ENCODE results near the gene SRSF12. TPM values are rescaled to one million over a fixed set of nuclear protein-coding genes. Genes with fewer than 3 reads are reported as not detected.
"Not testable (repeated sequence)": the region's sequence is repeated elsewhere in the genome, so short reads cannot be mapped to it uniquely, and the experiment has no call there.

Gene SRSF12
- polyA plus RNA-seq, 4 donors = 0.15 to 1.3 TPM; not detected in 2

GRCh38 chr6:89071036-89071435, 46.8 kb downstream of the SRSF12 start:
- no peaks in the 10 kb centered on the region for H3K9me3 ChIP-seq (ENCODE audit: control insufficient read depth in 2 of 2, insufficient read depth in 1 of 2, low read depth in 1 of 2, low read length in 1 of 2)
- no peaks in the 10 kb centered on the region for H3K27me3 ChIP-seq (ENCODE audit: control insufficient read depth in 3 of 3, insufficient read depth in 3 of 3, low read length in 3 of 3)
- H3K27ac ChIP-seq (ENCODE audit: low read depth in 1 of 3, low read length in 2 of 3) = no peak overlapping the region
- no peaks in the 10 kb centered on the region for H3K4me1 ChIP-seq (ENCODE audit: control insufficient read depth in 3 of 3, insufficient read depth in 2 of 3, low read depth in 1 of 3, low read length in 2 of 3)
- no peaks in the 10 kb centered on the region for H3K36me3 ChIP-seq (ENCODE audit: control insufficient read depth in 3 of 3, insufficient read depth in 2 of 3, low read depth in 1 of 3, low read length in 3 of 3)
- no peak overlapping the region for H3K4me3 ChIP-seq (ENCODE audit: low read depth in 1 of 3, low read length in 3 of 3)
- DNase-seq (peak; percentile 48 to 67), FAIRE-seq (no peak)

GRCh38 chr6:89069536-89070163, 48.2 kb downstream of the SRSF12 start:
- FAIRE-seq (no peak), DNase-seq (no peak)
- no peaks in the 10 kb centered on the region for H3K9me3 ChIP-seq (ENCODE audit: control insufficient read depth in 2 of 2, insufficient read depth in 1 of 2, low read depth in 1 of 2, low read length in 1 of 2)
- no peak overlapping the region for H3K27ac ChIP-seq (ENCODE audit: low read depth in 1 of 3, low read length in 2 of 3)
- H3K27me3 ChIP-seq (ENCODE audit: control insufficient read depth in 3 of 3, insufficient read depth in 3 of 3, low read length in 3 of 3) = no peaks in the 10 kb centered on the region
- no peaks in the 10 kb centered on the region for H3K4me1 ChIP-seq (ENCODE audit: control insufficient read depth in 3 of 3, insufficient read depth in 2 of 3, low read depth in 1 of 3, low read length in 2 of 3)
- H3K4me3 ChIP-seq (ENCODE audit: low read depth in 1 of 3, low read length in 3 of 3) = no peak overlapping the region
- H3K36me3 ChIP-seq (ENCODE audit: control insufficient read depth in 3 of 3, insufficient read depth in 2 of 3, low read depth in 1 of 3, low read length in 3 of 3) = no peaks in the 10 kb centered on the region
- 89 to 90% (median 89%) methylated on average over 10 of the region's 10 CpGs for WGBS, 3 donors

DNA sequence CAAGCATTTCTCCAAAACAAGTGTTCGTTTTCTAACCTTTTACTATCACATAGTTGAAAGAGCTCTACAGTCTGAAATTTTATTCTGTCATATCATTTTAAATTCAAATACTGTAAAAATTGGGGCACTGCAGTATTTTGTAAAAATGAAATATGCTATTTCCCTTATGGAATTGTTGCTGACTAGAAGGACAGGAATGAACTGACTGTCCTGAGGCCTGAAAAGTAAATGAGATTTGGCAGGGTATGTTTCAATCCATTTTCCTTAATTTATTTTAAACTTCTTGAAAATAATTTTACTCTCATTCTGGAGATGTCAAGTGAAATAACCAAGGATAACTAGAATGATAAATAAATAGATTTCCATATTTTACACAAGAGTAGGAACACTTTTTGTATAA, 49.2 kb downstream of the SRSF12 start:
- WGBS, 3 donors = 49 to 90% (median 84%) methylated on average over 1 of the region's 1 CpG
- H3K27ac ChIP-seq (ENCODE audit: low read depth in 1 of 3, low read length in 2 of 3) = no peak overlapping the region
- no peaks in the 10 kb centered on the region for H3K27me3 ChIP-seq (ENCODE audit: control insufficient read depth in 3 of 3, insufficient read depth in 3 of 3, low read length in 3 of 3)
- no peaks in the 10 kb centered on the region for H3K9me3 ChIP-seq (ENCODE audit: control insufficient read depth in 2 of 2, insufficient read depth in 1 of 2, low read depth in 1 of 2, low read length in 1 of 2)
- DNase-seq (no peak), FAIRE-seq (no peak)
- H3K36me3 ChIP-seq (ENCODE audit: control insufficient read depth in 3 of 3, insufficient read depth in 2 of 3, low read depth in 1 of 3, low read length in 3 of 3) = no peaks in the 10 kb centered on the region
- H3K4me1 ChIP-seq (ENCODE audit: control insufficient read depth in 3 of 3, insufficient read depth in 2 of 3, low read depth in 1 of 3, low read length in 2 of 3) = no peaks in the 10 kb centered on the region
- no peak overlapping the region for H3K4me3 ChIP-seq (ENCODE audit: low read depth in 1 of 3, low read length in 3 of 3)

- Histone ChIP-seq H3K9me3 (ENCODE audit: control insufficient read depth in 2 of 2, insufficient read depth in 1 of 2, low read depth in 1 of 2, low read length in 1 of 2) (no peaks in the 10 kb centered on the region), H3K27ac (ENCODE audit: low read depth in 1 of 3, low read length in 2 of 3) (no peak overlapping the region), H3K4me3 (ENCODE audit: low read depth in 1 of 3, low read length in 3 of 3) (no peak overlapping the region), H3K36me3 (ENCODE audit: control insufficient read depth in 3 of 3, insufficient read depth in 2 of 3, low read depth in 1 of 3, low read length in 3 of 3) (no peaks in the 10 kb centered on the region), H3K4me1 (ENCODE audit: control insufficient read depth in 3 of 3, insufficient read depth in 2 of 3, low read depth in 1 of 3, low read length in 2 of 3) (no peaks in the 10 kb centered on the region), H3K27me3 (ENCODE audit: control insufficient read depth in 3 of 3, insufficient read depth in 3 of 3, low read length in 3 of 3) (no peaks in the 10 kb centered on the region)
- FAIRE-seq (no peak), DNase-seq (peak in 1 of 2 donors; percentile 65)
Observed at GRCh38 chr6:89067796-89068195, 50.1 kb downstream of the SRSF12 start.

GRCh38 chr6:89066940-89067646, 50.8 kb downstream of the SRSF12 start:
- H3K36me3 ChIP-seq (ENCODE audit: control insufficient read depth in 3 of 3, insufficient read depth in 2 of 3, low read depth in 1 of 3, low read length in 3 of 3) = no peaks in the 10 kb centered on the region
- no peaks in the 10 kb centered on the region for H3K4me1 ChIP-seq (ENCODE audit: control insufficient read depth in 3 of 3, insufficient read depth in 2 of 3, low read depth in 1 of 3, low read length in 2 of 3)
- H3K27me3 ChIP-seq (ENCODE audit: control insufficient read depth in 3 of 3, insufficient read depth in 3 of 3, low read length in 3 of 3) = no peaks in the 10 kb centered on the region
- FAIRE-seq (no peak), DNase-seq (no peak)
- H3K4me3 ChIP-seq (ENCODE audit: low read depth in 1 of 3, low read length in 3 of 3) = no peak overlapping the region
- no peak overlapping the region for H3K27ac ChIP-seq (ENCODE audit: low read depth in 1 of 3, low read length in 2 of 3)
- 72 to 74% (median 72%) methylated on average over 4 of the region's 4 CpGs for WGBS, 3 donors
- H3K9me3 ChIP-seq (ENCODE audit: control insufficient read depth in 2 of 2, insufficient read depth in 1 of 2, low read depth in 1 of 2, low read length in 1 of 2) = no peaks in the 10 kb centered on the region

DNA sequence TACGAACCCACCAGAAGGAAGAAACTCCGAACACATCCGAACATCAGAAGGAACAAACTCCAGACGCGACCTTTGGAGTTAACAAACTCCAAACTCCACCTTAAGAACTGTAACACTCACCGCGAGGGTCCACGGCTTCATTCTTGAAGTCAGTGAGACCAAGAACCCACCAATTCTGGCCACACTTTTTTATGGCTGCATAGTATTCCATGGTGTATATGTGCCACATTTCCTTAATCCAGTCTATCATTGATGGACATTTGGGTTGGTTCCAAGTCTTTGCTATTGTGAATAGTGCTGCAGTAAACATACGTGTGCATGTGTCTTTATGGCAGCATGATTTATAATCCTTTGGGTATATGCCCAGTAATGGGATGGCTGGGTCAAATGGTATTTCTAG, 51.8 kb downstream of the SRSF12 start:
- WGBS, 3 donors = 92 to 97% (median 94%) methylated on average over 8 to 9 of the region's 9 CpGs
- not testable (repeated sequence) for H3K36me3 ChIP-seq (ENCODE audit: control insufficient read depth in 3 of 3, insufficient read depth in 2 of 3, low read depth in 1 of 3, low read length in 3 of 3); H3K27me3 ChIP-seq (ENCODE audit: control insufficient read depth in 3 of 3, insufficient read depth in 3 of 3, low read length in 3 of 3)

GRCh38 chr6:89064931-89065330, 52.9 kb downstream of the SRSF12 start:
- not testable (repeated sequence) for H3K27ac ChIP-seq (ENCODE audit: low read depth in 1 of 3, low read length in 2 of 3); H3K4me3 ChIP-seq (ENCODE audit: low read depth in 1 of 3, low read length in 3 of 3); H3K27me3 ChIP-seq (ENCODE audit: control insufficient read depth in 3 of 3, insufficient read depth in 3 of 3, low read length in 3 of 3); H3K36me3 ChIP-seq (ENCODE audit: control insufficient read depth in 3 of 3, insufficient read depth in 2 of 3, low read depth in 1 of 3, low read length in 3 of 3); H3K9me3 ChIP-seq (ENCODE audit: control insufficient read depth in 2 of 2, insufficient read depth in 1 of 2, low read depth in 1 of 2, low read length in 1 of 2); H3K4me1 ChIP-seq (ENCODE audit: control insufficient read depth in 3 of 3, insufficient read depth in 2 of 3, low read depth in 1 of 3, low read length in 2 of 3); FAIRE-seq; DNase-seq
- 94 to 98% (median 97%) methylated on average over 22 of the region's 22 CpGs for WGBS, 3 donors

More for the DNA sequence above, 51.8 kb downstream of the SRSF12 start:
- FAIRE-seq; H3K4me3 ChIP-seq (ENCODE audit: low read depth in 1 of 3, low read length in 3 of 3); DNase-seq; H3K9me3 ChIP-seq (ENCODE audit: control insufficient read depth in 2 of 2, insufficient read depth in 1 of 2, low read depth in 1 of 2, low read length in 1 of 2); H3K27ac ChIP-seq (ENCODE audit: low read depth in 1 of 3, low read length in 2 of 3); H3K4me1 ChIP-seq (ENCODE audit: control insufficient read depth in 3 of 3, insufficient read depth in 2 of 3, low read depth in 1 of 3, low read length in 2 of 3): not testable (repeated sequence)

DNA sequence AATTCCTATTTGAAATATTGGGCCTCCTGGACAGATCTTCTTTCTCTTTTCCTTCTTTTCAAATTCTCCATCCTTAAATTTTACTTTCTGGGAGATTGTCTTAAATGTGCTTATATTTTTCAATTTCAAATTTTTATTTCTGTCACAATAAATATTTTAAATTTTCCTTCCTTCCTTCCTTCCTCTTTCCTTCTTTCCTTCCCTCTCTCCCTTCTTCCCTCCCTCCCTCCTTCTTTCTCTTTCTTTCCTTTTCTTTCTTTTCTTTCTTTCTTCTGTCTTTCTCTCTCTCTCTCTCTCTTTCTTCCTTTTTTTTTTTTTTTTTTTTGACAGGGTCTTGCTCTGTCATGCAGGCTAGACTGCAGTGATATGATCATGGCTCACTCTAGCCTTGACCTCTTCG, 54.0 kb downstream of the SRSF12 start:
- H3K27me3 ChIP-seq (ENCODE audit: control insufficient read depth in 3 of 3, insufficient read depth in 3 of 3, low read length in 3 of 3) = no peaks in the 10 kb centered on the region
- no peak for FAIRE-seq
- H3K4me1 ChIP-seq (ENCODE audit: control insufficient read depth in 3 of 3, insufficient read depth in 2 of 3, low read depth in 1 of 3, low read length in 2 of 3) = no peaks in the 10 kb centered on the region
- H3K9me3 ChIP-seq (ENCODE audit: control insufficient read depth in 2 of 2, insufficient read depth in 1 of 2, low read depth in 1 of 2, low read length in 1 of 2) = no peaks in the 10 kb centered on the region
- no peaks in the 10 kb centered on the region for H3K36me3 ChIP-seq (ENCODE audit: control insufficient read depth in 3 of 3, insufficient read depth in 2 of 3, low read depth in 1 of 3, low read length in 3 of 3)
- DNase-seq = no peak
- WGBS, 3 donors = 95 to 100% (median 96%) methylated on average over 1 of the region's 1 CpG
- H3K27ac ChIP-seq (ENCODE audit: low read depth in 1 of 3, low read length in 2 of 3) = no peak overlapping the region
- H3K4me3 ChIP-seq (ENCODE audit: low read depth in 1 of 3, low read length in 3 of 3) = no peak overlapping the region

DNA sequence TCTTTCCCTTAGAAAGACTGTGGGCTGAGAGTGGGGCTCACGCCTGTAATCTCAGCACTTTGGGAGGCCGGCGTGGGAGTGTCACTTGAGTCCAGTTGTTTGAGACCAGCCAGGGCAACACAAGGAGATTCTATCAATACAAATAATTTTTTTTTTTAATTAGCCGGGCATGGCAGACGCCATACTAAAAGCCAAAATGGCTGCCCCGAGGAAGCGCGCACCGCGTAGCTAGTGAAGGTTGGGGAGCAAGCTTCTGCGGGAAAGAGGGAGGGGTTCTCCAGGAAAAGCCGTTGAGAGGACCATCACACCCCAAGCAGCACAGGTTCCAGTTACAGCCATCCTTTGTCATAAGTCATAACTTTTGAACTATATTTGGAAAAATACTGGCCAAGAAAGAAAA, 58.6 kb downstream of the SRSF12 start:
- Histone ChIP-seq H3K27me3 (ENCODE audit: control insufficient read depth in 3 of 3, insufficient read depth in 3 of 3, low read length in 3 of 3) (peaks cover 0 to 2% (median 0%) of the 10 kb centered on the region in 3 donors), H3K4me1 (ENCODE audit: control insufficient read depth in 3 of 3, insufficient read depth in 2 of 3, low read depth in 1 of 3, low read length in 2 of 3) (no peaks in the 10 kb centered on the region), H3K4me3 (ENCODE audit: low read depth in 1 of 3, low read length in 3 of 3) (no peak overlapping the region), H3K9me3 (ENCODE audit: control insufficient read depth in 2 of 2, insufficient read depth in 1 of 2, low read depth in 1 of 2, low read length in 1 of 2) (peaks cover 0 to 3% of the 10 kb centered on the region in 2 donors), H3K36me3 (ENCODE audit: control insufficient read depth in 3 of 3, insufficient read depth in 2 of 3, low read depth in 1 of 3, low read length in 3 of 3) (no peaks in the 10 kb centered on the region), H3K27ac (ENCODE audit: low read depth in 1 of 3, low read length in 2 of 3) (no peak overlapping the region)
- 95 to 96% (median 96%) methylated on average over 12 of the region's 12 CpGs for WGBS, 3 donors
- no peak for FAIRE-seq
- no peak for DNase-seq
